ENCODE results near the gene ZNF526.

GRCh38 chr19:42172261-42172660 lies 47.9 kb upstream of the ZNF526 start:
- TF ChIP-seq POLR2A (IDR thresholded peaks at IDR 0.05; ENCODE audit: low read depth, low read length) (no peak), TAF1 (IDR thresholded peaks at IDR 0.05; ENCODE audit: low read depth, low read length) (no peak), SPI1 (IDR thresholded peaks at IDR 0.05; ENCODE audit: low read depth, low read length) (no peak), POLR2AphosphoS5 (IDR thresholded peaks at IDR 0.05; ENCODE audit: low read depth, low read length) (no peak)
